Measurements from ENCODE around the gene WDR53. TPM values are rescaled to one million over a fixed set of nuclear protein-coding genes. Genes with fewer than 3 reads are reported as not detected.

Gene WDR53
- polyA plus RNA-seq (2011; rRNA removed) (8.4 and 10.8 TPM in 2 replicates), polyA plus RNA-seq (2017; fragmentation: RNase III; extraction: RNeasy Plus Mini Kit Qiagen cat#74134 plus additional on column Dnase treatment) (11.6 to 12.0 TPM (median 11.8 TPM) in 3 replicates), polyA minus RNA-seq (2011; rRNA and poly(A)+ RNA removed) (3.2 and 6.3 TPM in 2 replicates)
- polyA plus RNA-seq (2012; cell fraction: cytosol; rRNA removed) = 4.9 and 5.3 TPM in 2 replicates
- 1.9 and 2.5 TPM in 2 replicates for polyA plus RNA-seq (2012; cell fraction: nucleus; rRNA removed)

- ChIA-PET CTCF (interaction anchor here (0.5 to 2.2 kb wide), 6 partner anchors 13 to 401 kb away, joined by 3 to 9 read pairs (median 4); no protein-coding TSS in a partner anchor), POLR2A (interaction anchor here (0.5 to 1.6 kb wide), 6 partner anchors 13 to 374 kb away, joined by 3 to 11 read pairs (median 4); partner anchors contain the start of genes NCBP2, RNF168 and SENP5)
- no peak for FAIRE-seq
- Histone ChIP-seq H3K4me3 (peak within 1 kb of the TSS; percentile 86), H3K9me3 (no peaks in the 10 kb centered on the region), H3K4me2 (peak within 1 kb of the TSS; percentile 93), H3K27ac (peak within 1 kb of the TSS; percentile 79 to 93), H3K4me1 (peaks cover 26% of the 10 kb centered on the region)
- ATAC-seq = peak; percentile 98
- DNase-seq (ENCODE audit: low read depth in 1 of 2, low spot score in 1 of 2) = peak; percentile 84 to 91
- TF ChIP-seq KDM1A (IDR thresholded peaks at IDR 0.05; ENCODE audit: low read depth) (no peak), FOSB (CRISPR knock-in tag; IDR thresholded peaks at IDR 0.05) (no peak), HOXB5 (CRISPR knock-in tag; IDR thresholded peaks at IDR 0.05) (no peak), USF2 (IDR thresholded peaks at IDR 0.05) (no peak), KDM5A (IDR thresholded peaks at IDR 0.05) (peak; percentile 92), HEYL (CRISPR knock-in tag; IDR thresholded peaks at IDR 0.05) (no peak), POLR2A (IDR thresholded peaks at IDR 0.05; ENCODE audit: low read length) (peak; percentile 48), FOSL2 (IDR thresholded peaks at IDR 0.05) (no peak), FOSL2 (CRISPR knock-in tag; IDR thresholded peaks at IDR 0.05) (no peak), JUN (IDR thresholded peaks at IDR 0.05) (peak; percentile 27 to 78; a peak in 1 of 5 replicates), MAX (IDR thresholded peaks at IDR 0.05) (peak; percentile 82), E2F6 (IDR thresholded peaks at IDR 0.05; ENCODE audit: borderline replicate concordance, low read depth) (peak; percentile 88), CTCF (IDR thresholded peaks at IDR 0.05) (no peak), RFX5 (IDR thresholded peaks at IDR 0.05) (no peak), RCOR1 (IDR thresholded peaks at IDR 0.05; ENCODE audit: low read depth, low read length) (no peak), JUNB (IDR thresholded peaks at IDR 0.05) (no peak), PHF8 (IDR thresholded peaks at IDR 0.05; ENCODE audit: borderline replicate concordance, low read depth) (peak; percentile 47; the same call in 1 of the 2 replicates), MYC (IDR thresholded peaks at IDR 0.05; ENCODE audit: borderline replicate concordance, low read length) (0 out of 2 replicates have a peak, but pooled peaks have one; percentile 57), SREBF2 (IDR thresholded peaks at IDR 0.05) (no peak), NFE2L2 (conservative IDR thresholded peaks at IDR 0.05; ENCODE audit: low read length) (no peak), BCL3 (IDR thresholded peaks at IDR 0.05) (peak; percentile 40; the same call in 1 of the 3 replicates), GATA3 (IDR thresholded peaks at IDR 0.05; ENCODE audit: borderline replicate concordance) (no peak), CBX8 (IDR thresholded peaks at IDR 0.05) (no peak), CEBPB (IDR thresholded peaks at IDR 0.05) (no peak)
- under 1% methylated on average over 18 of the region's 87 CpGs for WGBS (ENCODE audit: missing lambda C conversion rate)
Observed at GRCh38 chr3:196568246-196569002, at the start of gene WDR53, which contains the start of gene FBXO45. Gene WDR53 (minus strand): TSS chr3:196568554. CDS start chr3:196561475, 7,079 bp downstream. Gene FBXO45 (plus strand): TSS chr3:196568660. CDS start chr3:196568985, 325 bp downstream.
